GM10266 (cell line): ENCODE results near the gene PNPLA2.

Experiments used
- DNase-seq: peaks from one replicate; pipeline ENCODE4 v3.0.0; 2012; ENCODE audit errors: extremely low spot score
- TF ChIP-seq, protein P1 (sequence below): IDR thresholded peaks from 2 replicates; pipeline ENCODE4 v1.5.1; 2012; ENCODE audit warnings: mild to moderate bottlenecking, low read depth; ENCODE audit not compliant: control insufficient read depth, insufficient read depth; ENCODE audit errors: missing control alignments

PNPLA2 gene

DNA sequence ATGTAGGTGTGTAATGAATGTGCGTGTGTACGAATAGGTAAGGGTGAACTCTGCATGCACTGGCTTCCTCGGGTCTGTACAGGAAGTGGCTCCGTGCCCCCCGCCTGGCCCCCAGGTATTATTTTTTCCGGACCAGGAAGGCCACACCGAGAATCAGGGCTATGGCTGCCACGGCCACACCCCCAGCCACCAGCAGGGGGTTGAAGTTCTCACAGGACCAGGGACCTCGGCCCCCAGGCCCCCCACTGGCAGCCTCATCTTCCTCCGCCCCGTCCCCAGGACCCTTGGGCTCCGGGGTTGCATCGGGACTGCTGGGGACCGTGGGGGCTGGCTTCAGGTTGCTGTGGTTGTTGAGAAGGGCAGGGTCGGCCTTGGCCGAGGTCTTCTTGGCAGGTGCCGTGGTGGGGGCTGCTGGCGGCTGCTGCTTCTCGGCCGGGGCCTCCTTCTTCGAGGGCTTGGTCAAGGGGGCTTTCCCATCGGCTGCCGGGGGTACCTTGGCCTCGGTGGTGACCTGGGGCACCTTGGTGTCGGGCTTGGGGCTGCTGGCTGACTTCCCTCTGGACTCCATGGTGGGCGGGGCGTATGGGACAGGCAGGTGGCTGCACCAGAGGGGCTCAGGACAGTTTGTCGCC is 30.6 kb upstream of the PNPLA2 start:
- DNase-seq, result no peak
- TF ChIP-seq, protein P1, sequence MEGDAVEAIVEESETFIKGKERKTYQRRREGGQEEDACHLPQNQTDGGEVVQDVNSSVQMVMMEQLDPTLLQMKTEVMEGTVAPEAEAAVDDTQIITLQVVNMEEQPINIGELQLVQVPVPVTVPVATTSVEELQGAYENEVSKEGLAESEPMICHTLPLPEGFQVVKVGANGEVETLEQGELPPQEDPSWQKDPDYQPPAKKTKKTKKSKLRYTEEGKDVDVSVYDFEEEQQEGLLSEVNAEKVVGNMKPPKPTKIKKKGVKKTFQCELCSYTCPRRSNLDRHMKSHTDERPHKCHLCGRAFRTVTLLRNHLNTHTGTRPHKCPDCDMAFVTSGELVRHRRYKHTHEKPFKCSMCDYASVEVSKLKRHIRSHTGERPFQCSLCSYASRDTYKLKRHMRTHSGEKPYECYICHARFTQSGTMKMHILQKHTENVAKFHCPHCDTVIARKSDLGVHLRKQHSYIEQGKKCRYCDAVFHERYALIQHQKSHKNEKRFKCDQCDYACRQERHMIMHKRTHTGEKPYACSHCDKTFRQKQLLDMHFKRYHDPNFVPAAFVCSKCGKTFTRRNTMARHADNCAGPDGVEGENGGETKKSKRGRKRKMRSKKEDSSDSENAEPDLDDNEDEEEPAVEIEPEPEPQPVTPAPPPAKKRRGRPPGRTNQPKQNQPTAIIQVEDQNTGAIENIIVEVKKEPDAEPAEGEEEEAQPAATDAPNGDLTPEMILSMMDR, result no peak

DNA sequence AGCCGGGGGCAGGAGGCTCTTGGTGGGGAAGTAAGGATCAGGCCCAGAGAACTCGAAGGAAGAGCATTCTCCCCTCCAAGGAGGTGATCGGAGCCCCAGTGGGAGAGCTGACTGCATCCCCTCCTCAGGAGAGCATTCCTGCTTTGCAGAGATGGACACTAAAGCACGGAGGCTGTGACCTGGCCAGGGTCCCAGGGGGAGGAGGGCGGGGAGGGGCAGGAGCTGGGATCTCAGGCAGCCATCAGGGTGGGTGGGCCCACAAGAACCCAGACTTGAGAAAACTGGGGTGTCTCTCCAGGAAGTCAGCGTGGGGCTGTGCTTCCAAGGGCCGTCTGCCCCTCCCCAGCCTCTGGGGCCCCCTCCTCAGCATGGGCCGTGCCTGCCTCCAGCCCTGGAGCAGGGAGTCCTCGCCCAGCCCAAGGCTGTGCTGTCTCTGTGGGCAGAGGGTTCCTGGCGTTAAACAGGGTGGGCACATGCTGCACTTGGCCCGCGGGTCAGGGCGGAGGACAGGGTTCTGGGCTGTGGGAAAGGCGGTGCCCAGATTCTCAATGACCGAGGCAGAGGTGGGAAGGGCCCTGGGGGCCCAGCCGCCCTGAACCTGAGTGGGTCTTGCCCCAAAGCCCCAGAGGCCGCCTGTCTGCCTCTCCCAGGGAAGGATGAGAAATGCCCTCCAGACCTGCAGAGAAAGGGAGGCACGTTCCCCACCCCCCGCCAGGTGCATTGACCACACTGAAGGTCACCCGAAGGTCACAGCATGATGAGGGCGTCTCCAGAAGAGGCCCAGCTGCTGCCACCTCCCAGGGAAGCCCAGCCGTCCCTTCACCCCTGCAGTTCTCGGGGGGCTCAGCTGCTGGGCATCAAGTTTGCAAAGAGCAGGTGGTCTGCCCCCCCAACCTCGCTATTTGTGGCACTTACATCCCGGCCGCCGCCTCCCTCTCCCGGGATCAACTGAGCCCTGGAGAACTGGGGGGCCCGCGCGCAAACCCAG is 29.5 kb upstream of the PNPLA2 start:
- TF ChIP-seq, protein P1, result no peak
- DNase-seq, result no peak

DNA sequence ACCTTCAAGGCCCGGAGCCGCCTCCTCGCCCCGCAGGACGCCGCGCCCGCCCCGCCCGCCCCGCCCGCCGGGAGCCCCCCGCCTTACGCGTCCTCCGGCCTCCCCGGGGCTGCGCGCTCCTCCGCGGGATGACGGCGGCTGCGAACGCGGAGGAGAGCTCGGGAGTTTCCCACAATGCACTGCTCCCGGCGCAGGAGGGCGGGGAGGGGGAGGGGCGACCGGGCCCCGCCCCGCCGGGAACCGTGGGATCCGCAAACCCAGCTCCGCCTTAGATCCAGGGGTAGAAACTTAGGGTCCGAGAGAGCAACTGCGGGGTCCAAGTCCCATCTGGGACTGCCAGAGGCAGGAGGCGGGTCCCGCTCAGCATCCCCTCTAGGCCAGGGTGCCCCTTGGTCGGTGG is 28.8 kb upstream of the PNPLA2 start, which contains the start of gene CEND1:
CEND1 (minus strand) TSS at position 148 of the 400 bp plus-strand sequence. CDS start 1,514 bp downstream, outside the sequence.
- TF ChIP-seq, protein P1, result no peak
- peak; percentile 55 for DNase-seq

DNA sequence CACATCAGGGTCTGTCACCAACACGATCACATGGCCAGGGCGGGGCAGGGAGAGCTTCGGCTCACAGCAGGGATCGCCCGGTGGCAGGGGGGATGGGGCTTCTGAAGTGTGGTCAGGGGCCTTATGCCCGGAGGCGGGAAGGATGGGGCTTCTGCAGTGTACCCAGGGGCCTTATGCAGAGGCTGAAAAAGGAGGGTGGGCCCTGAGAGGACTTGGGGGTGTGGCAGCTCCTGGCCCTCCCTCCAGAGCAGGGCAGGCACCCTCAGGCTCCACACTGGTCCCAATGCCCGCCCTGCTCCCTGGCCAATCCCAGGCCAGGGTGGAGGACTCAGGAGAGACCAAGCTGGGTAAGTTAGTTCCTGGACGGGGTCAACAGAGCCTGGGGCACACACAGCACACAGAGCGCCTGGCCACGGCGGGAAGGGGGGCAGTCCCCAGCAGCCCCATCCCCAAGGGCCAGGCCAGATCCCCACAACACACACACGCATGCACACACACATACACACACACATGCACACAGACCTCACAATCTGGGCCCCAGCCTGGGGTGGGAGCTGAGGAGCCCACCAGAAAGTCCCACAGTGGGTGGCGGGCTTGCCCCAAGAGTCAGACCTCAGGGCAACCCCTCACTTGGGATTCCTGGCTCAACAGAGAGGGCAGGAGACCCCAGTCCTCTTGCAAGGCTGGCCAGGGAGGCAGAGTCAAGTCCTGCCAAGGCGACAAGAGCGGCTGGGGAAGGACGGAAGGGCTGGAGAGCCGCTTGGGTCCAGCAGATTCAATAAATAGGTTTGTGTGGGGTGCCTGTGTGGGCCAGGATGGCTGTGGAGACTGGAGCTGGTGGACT is 27.8 kb upstream of the PNPLA2 start:
- no peak for DNase-seq
- TF ChIP-seq, protein P1, result no peak

DNA sequence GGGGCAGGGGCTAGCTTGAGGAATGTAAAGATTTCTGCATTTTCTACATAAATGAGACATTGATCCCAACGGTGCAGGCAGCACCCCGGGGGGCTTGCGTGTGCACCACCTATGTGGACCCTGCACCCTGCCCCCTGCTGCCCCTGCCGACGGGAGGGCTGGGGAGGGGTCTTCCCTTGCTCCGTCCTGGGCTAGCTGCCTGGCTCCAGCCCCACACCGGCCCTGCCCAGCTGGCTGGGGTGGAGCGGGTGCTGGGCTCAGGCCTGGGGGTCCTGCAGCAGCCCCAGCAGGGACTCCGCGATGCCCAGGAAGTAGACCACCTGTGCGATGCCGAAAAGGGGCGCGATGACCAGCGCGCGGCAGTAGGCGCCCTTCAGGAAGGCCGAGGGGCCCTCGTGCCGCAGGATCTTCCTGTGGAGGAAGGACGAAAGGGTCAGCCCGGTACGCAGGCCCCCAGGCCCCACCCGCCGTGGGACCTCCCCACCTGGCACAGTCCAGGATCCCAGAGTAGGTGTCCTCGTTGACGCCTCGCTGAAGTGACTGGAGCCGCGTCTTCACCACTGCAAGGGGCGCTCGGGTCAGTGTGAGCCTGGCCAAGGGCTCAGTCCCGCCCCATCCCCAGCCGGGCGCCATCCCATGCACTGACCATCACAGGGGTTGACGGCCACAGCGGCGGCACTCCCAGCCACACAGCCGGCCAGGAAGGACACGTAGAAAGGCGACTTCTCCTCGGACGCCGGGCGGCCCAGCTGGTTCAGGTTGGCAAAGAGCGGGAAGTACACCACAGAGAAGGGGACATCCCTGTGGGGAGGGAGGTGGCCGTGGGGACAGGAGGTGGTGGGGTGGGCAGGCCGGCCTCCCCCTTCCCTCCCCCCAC is 26.8 kb upstream of the PNPLA2 start:
- TF ChIP-seq, protein P1, result no peak
- DNase-seq, result no peak

DNA sequence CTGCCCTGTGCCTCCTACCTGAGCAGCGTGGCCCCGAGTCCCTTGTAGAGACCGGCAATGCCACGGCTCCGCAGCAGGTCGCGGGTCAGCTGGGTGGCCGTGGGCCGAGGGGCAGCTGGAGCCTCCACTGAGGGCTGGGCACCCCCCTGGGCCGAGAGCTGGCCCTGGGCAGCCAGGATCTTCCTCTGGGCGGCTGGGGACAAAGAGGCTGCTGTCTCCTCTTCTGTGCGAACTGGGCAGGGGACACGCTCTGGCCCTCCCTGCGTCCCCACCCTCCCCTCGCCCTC is 26.2 kb upstream of the PNPLA2 start:
- TF ChIP-seq, protein P1, result no peak

More for the DNA sequence above, 26.2 kb upstream of the PNPLA2 start:
- no peak for DNase-seq
